Measurements from ENCODE around the gene ZNF48.

The ZNF48 gene

DNA sequence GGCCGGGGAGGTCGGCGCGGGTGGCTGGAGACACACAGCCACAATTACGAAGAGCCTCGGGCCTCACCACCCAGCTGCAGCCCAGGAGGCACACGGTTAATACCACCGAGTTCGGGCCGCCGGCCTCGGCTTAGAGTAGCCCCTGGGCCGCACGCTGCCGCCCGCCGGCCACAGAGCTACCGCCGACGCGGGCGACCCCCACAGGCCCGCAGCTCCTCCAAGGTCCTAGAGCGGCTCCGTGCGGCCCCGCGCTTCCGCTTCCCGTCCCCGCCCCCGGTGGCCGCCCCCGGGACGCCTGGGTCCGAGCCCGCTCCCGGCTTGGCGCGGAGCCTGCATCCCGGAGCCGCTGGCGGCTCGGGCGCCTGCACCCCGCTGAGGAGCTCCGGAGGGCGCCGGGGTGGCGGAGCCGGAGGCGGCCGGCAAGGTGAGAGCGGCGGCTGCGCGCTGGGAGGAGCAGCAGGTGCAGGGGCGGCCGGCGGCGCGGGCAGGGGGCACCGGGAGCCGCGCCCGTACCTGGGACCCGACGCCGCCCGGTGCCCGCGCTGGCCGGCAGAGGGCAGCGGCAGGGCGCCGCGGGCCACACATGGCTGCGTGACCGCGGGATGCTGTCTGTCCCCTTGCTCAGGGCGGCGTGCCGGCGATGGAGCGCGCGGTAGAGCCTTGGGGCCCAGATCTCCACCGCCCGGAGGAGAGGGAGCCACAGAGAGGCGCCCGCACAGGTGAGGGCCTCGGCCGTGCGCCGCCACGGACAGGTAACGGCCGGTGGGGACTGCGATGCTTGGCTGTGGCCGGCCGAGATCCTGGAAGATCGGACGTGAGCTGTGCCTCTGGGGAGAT, at the start of gene ZNF48:
ZNF48 (plus strand) TSS at position 266 of the 837 bp plus-strand sequence; CDS start at position 641, 375 bp downstream.
- DNase-seq, result peak; percentile 57

GRCh38 chr16:30346286-30346685, 48.9 kb upstream of the ZNF48 start:
- no peak for DNase-seq

GRCh38 chr16:30348113-30348512, 47.1 kb upstream of the ZNF48 start:
- no peak for DNase-seq

GRCh38 chr16:30348929-30349328, 46.3 kb upstream of the ZNF48 start:
- DNase-seq, result no peak

GRCh38 chr16:30349675-30350074, 45.5 kb upstream of the ZNF48 start:
- DNase-seq, result no peak

DNA sequence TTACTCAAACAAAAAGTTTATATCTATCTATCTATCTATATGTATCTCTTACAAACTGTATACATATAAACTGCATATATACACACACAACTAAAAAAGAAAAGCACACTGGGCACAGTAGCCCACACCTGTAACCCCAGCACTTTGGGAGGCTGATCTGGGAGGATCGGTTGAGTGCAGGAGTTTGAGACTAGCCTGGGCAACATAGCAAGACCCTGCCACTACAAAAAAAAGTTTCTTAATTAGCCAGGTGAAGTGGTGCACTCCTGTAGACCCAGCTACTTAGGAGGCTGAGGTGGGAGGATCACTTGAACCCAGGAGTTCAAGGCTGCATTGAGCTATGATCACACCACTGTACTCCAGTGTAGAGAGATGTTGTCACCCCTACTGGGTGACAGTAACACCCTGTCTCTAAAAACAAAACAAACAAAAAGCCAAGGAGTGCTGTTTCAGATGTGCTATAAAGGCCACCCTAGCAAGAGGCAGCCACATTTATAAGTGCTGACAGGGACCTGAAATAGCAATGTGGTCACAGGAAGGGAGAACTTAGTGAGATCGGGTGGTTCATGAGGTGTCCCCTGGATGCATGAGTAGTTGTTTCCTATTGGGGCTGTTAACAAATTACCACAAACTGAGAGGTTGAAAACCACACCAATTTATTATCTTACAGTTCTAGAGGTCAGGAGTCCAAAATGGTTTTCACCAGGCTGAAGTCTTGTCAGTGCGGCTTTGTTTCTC, 44.9 kb upstream of the ZNF48 start:
- DNase-seq, result no peak

GRCh38 chr16:30351001-30351441, 44.2 kb upstream of the ZNF48 start:
- no peak for DNase-seq

DNA sequence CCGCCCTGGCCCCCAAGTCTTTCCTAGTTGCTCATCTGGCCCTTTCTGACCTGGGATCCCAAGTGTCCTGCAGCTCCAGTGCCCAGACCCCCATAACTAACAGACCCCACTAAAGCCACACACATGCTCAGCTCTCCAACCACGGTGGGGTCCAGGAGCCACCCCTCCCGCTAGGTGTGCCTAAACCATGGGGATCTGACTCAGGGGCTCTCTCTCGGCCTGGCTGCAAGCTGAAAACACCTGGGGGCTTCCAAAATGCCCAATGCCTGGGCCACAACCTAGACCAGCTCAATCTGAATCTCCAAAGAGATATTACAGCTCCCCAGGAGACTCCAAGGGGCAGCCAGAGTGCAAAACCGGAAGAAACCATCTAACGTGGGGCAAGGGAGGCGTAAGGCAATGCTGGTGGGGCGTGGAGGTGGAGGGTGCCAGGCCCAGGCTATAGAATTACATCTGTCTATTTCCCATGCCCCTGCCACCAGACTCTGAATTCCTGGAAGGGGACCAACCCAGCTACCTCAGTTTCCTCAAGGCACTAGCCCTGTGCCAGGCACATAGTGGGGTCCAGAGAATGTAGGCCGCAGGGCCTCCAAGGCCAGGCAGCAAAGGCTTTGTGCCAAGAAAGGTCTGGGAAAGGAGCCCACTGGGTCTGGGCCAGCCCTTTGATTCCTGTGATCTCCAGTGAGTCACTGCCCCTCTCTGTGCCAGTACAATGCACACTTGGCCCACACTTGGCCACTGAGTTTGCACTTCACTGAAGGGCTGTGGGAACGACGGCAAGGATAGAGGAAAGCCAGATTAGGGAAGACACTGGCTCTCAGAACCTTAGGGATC, 43.4 kb upstream of the ZNF48 start:
- DNase-seq, result no peak

DNA sequence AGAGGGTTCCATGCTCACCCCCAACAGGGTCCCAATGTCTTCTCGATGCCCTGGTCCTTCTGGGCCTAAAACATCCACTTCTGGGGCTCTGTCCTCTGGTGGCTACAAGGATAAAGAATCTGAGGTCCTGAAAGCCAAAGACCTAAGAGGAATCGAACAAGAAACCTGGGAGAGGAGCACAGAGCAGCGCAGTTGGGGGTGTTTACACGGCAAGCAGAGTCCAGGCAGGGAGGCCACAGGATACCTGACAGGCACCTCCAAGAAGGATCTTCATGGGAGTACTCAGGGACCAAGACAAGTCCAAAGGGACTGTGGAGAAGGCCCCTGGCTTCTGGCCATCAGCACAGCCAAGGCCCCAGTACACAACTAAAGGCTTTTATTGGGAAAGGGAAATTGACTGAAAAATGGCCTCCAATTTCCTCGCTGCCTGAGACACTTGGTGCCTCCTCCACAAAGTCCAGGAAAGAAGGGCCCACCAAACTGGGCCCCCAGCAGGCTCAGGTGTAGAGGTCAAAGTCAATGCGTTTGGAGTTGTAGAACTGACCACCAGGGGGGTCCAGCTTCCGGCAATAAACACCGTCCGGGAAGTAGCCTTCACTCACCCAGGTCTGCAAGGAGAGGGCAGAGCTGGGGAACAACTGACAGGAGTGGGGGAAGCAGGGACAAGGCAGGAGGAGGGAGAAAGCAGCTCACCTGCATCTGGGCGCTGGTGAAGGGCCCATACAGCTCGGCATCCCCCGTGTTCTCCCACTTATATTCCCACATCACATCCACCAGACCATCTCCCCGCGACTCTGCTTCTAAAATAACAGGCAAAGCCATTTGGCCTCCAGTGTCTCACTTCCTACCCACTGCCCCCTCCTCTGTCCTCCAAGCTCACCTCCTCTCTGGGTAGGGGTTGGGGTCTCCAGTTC, 42.5 kb upstream of the ZNF48 start:
- DNase-seq, result no peak

GRCh38 chr16:30353438-30354129, 41.6 kb upstream of the ZNF48 start:
- DNase-seq, result no peak

DNA sequence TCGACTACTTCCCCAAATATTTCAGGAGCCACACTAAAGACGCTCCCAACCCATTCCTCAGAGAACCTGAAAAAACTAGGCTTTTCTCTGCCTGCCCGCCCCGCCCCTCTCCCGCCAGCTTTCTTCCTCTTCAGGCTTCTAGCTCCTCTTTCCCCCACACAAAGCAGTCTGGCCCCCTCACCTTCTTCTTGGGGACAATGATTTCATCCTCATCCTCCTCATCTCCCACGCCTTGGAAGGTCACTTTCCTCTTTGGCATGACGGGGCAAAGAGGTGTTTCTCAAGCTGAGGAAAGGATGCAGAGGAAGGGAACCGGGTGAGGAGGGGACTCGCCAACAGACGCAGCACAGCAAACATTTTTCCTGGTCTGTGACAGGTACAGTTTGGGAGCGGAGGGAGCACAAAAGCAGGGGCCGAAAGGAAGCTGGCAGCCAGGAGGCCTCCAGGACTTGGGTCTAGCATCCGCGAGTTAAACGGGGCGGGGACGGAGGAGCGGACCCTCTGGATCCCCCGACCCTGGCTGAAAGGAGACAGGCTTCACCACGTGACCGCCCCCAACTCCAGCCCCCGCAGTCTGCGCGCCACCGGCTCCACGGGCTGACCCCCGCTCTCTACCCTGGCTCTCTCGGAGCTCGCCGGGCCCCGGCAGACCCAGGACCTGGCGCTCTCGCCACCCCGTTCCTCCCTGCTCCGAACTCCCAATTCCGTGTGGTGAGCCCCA, 40.6 kb upstream of the ZNF48 start:
- peak; percentile 72 for DNase-seq

- DNase-seq, result peak; percentile 100
Observed at GRCh38 chr16:30355144-30355953, 39.9 kb upstream of the ZNF48 start, which contains the start of gene CD2BP2. Gene CD2BP2, minus strand, starts transcription at chr16:30355308. Its CDS starts 627 bp downstream, at chr16:30354681.

DNA sequence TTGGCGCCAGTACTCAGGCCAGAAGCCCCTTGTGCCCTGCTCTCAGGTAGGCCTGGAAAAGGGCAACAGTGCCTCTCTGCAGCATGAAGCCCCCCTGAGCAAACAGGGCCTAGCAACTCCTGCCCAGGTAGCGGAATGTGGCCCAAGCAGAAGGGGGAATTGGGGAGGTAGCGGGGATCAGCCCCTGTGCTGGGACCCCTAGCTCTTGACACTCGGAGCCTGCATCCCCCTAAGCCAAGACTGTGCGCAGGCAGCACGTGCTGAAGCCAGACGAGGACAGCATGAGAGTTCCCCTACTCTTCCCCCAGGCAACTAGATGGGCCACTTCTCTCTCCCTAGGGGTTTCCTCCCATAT, 39.3 kb upstream of the ZNF48 start:
- DNase-seq, result no peak

GRCh38 chr16:30356401-30357084, 38.7 kb upstream of the ZNF48 start:
- DNase-seq, result no peak

DNA sequence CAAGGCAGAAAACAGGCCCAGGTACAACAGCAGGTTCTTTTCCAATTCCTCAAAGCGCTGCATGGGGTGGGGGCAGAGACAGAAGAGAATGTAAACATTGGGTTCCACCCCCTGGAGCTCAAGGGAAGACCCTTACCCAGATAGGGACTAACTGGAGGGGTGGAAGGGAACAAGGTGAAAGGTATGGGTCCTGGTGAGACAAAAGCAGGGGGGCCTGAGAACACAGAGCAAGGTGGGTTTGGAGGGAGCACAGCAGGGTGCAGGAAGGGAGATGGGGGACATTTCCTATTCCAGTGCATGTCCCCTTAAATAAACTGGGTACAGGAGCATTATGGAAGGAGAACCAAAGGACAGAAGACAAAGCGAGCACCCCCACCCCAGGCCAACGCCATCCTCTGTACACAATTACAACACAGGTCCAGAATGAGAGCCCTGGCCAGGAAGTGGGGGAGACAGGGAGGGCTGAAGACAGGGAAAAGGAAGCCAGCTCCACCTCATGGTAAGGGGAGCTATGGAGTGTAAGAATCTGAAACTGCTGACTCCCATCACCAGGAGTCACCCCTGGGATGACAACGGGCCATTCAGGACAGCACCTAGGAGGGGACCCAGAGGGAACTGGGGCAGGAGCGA, 38.0 kb upstream of the ZNF48 start:
- DNase-seq, result no peak

DNA sequence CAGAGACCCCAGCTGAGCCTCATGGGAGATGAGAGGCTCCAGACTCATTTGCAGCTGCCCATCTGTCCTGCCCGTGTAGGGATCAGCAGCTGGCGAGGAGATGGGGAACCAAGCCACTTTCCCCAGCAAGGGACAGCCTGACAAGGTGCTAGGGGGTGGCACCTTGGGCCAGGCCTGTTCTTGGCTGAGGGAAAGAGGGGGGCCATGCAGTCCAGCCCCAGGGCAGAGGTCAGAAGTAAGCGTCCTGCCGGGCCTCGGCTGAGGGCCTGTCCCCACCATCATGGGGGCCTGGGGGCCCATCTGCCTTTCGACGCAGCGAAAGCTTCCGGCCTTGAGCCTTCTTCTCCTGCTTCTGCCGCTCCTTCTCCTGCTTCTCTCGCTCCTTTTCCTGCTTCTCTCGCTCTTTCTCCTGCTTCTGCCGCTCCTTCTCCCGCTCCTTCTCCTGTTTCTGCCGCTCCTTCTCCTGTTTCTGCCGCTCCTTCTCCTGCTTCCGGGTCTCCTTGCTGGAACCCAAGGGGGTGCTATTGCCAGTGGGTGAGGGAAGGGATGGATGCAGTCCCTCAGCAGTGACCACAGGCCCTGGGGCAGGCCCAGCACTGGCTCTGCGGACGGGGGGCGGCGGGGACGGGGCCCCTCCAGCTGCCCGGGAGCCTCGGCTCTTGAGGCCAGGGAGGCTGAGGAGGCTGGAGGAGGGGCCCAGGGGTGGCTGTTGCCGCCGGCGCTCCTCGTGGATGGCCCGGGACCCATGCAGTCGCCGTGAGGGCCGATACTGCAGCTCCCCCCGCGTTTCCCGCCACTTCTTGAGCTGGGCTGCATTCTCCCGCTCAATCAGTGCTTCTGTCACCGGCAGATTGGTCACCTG, 37.3 kb upstream of the ZNF48 start:
- DNase-seq, result no peak

- DNase-seq, result no peak
Observed at GRCh38 chr16:30358577-30358936, 36.7 kb upstream of the ZNF48 start.
